Thoracic aorta (tissue), 2 donors: ENCODE measurements around the gene SCN1B. TPM values are rescaled to one million over a fixed set of nuclear protein-coding genes. Genes with fewer than 3 reads are reported as not detected.

Experiments used
- ATAC-seq: fragments of 150-250 bp; one replicate; pipeline ENCODE4 v1.8.0; 2017; ENCODE audit warnings: low read depth; ENCODE audit not compliant: insufficient number of reproducible peaks, low FRiP score
- DNase-seq: peaks from one replicate; pipeline ENCODE4 v3.0.0-alpha.2; 2020; ENCODE audit warnings: low spot score
- H3K27ac ChIP-seq, 2 donors: fragments of 200-600 bp; sonication (generic); 1 replicate in 1 of 2; 2 replicates in 1 of 2; pipeline ENCODE4 v1.5.1; 2016; ENCODE audit warnings: mild to moderate bottlenecking in 2 of 2, moderate library complexity in 2 of 2
- H3K27me3 ChIP-seq: fragments of 200-600 bp; sonication (generic); replicated peaks from 2 replicates; pipeline ENCODE4 v1.6.0; 2016; ENCODE audit warnings: mild to moderate bottlenecking; ENCODE audit not compliant: insufficient read depth
- H3K36me3 ChIP-seq: fragments of 200-600 bp; sonication (generic); one replicate; pipeline ENCODE4 v1.5.1; 2016
- H3K4me1 ChIP-seq, 2 donors: fragments of 200-600 bp; sonication (generic); 1 replicate in 1 of 2; 2 replicates in 1 of 2; pipeline versions ENCODE4 v1.5.1 to v1.6.0; 2016; ENCODE audit warnings: low read depth in 2 of 2, mild to moderate bottlenecking in 1 of 2; ENCODE audit not compliant: control insufficient read depth in 1 of 2
- H3K4me3 ChIP-seq: fragments of 200-600 bp; sonication (generic); 2 replicates; pipeline ENCODE4 v1.5.1; 2016; ENCODE audit warnings: mild to moderate bottlenecking
- H3K9me3 ChIP-seq: fragments of 200-600 bp; sonication (generic); 2 replicates; pipeline ENCODE4 v1.5.1; 2016
- CTCF ChIP-seq: fragments of 200-600 bp; sonication (generic); IDR thresholded peaks from one replicate; pipeline ENCODE4 v1.5.1; 2019; ENCODE audit warnings: antibody characterized with exemption
- total RNA-seq, 2 donors: library from RNA; depleted of rRNA; stranded (reverse); fragments of >200 nt; gene quantifications; one replicate each; pipeline versions ENCODE4 v1.1.0 to v1.2.3, GENCODE V29; 2016

SCN1B gene
- total RNA-seq, 2 donors from 2014 or later = 25.1 to 26.0 TPM

- Histone ChIP-seq H3K36me3 (no peaks in the 10 kb centered on the region), H3K27ac (no peak overlapping the region), H3K9me3 (peaks cover 5% of the 10 kb centered on the region), H3K4me3 (no peak overlapping the region), H3K27me3 (no peaks in the 10 kb centered on the region), H3K4me1 (no peaks in the 10 kb centered on the region)
- DNase-seq (no peak), ATAC-seq (no peak)
- no peak for TF ChIP-seq CTCF
Measured at GRCh38 chr19:35073941-35074340, 43.7 kb downstream of the SCN1B start.

GRCh38 chr19:35074426-35075201 is 44.3 kb downstream of the SCN1B start:
- Histone ChIP-seq H3K36me3 (no peaks in the 10 kb centered on the region), H3K9me3 (peaks cover 5% of the 10 kb centered on the region), H3K4me1 (no peaks in the 10 kb centered on the region), H3K4me3 (no peak overlapping the region), H3K27me3 (no peaks in the 10 kb centered on the region), H3K27ac (no peak overlapping the region)
- no peak for ATAC-seq
- no peak for TF ChIP-seq CTCF
- DNase-seq = no peak

- TF ChIP-seq CTCF = no peak
- H3K27me3 ChIP-seq = no peaks in the 10 kb centered on the region
- ATAC-seq (no peak), DNase-seq (no peak)
- H3K4me1 ChIP-seq = no peaks in the 10 kb centered on the region
- peaks cover 4% of the 10 kb centered on the region for H3K9me3 ChIP-seq
- H3K36me3 ChIP-seq = no peaks in the 10 kb centered on the region
- H3K27ac ChIP-seq = no peak overlapping the region
- H3K4me3 ChIP-seq = no peak overlapping the region
Measured at GRCh38 chr19:35075202-35076025, 45.1 kb downstream of the SCN1B start.

GRCh38 chr19:35076026-35076370 is 45.7 kb downstream of the SCN1B start:
- H3K36me3 ChIP-seq = no peaks in the 10 kb centered on the region
- no peaks in the 10 kb centered on the region for H3K9me3 ChIP-seq
- no peak overlapping the region for H3K27ac ChIP-seq
- no peaks in the 10 kb centered on the region for H3K27me3 ChIP-seq
- no peak for ATAC-seq
- H3K4me1 ChIP-seq = no peaks in the 10 kb centered on the region
- no peak overlapping the region for H3K4me3 ChIP-seq
- no peak for DNase-seq
- no peak for TF ChIP-seq CTCF

DNA sequence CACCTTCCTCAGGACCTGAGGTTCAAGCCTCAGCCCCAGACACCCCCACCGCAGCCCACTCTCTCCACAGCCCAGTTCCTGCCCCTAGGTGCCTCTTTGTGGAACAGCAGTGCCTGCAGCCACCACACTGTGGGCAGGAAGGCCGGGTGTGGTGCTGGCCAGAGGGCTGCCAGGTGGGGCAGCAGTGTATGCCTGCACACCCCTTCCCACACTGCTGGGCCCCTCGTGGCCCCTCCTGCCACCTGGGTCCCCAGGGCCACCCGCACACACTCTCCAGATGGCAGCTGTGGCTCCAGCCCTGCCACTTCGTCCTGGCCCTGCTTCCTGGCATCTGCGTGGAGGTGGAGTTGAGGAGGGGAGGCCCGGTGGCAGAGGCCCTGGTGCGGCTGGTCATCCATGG is 46.4 kb downstream of the SCN1B start:
- no peaks in the 10 kb centered on the region for H3K9me3 ChIP-seq
- H3K4me1 ChIP-seq = no peaks in the 10 kb centered on the region

More for the DNA sequence above, 46.4 kb downstream of the SCN1B start:
- Histone ChIP-seq H3K27me3 (no peaks in the 10 kb centered on the region), H3K4me3 (no peak overlapping the region), H3K27ac (no peak overlapping the region), H3K36me3 (no peaks in the 10 kb centered on the region)
- no peak for ATAC-seq
- no peak for TF ChIP-seq CTCF
- DNase-seq = no peak
